H1 (cell line): ENCODE results near the gene OVCA2. TPM values are rescaled to one million over a fixed set of nuclear protein-coding genes. Genes with fewer than 3 reads are reported as not detected.

ENCODE experiments used
- CTCF ChIA-PET: fragments of 300-600 bp; sonication (Branson Sonifier 250); formaldehyde crosslinking; loops from one replicate; lab custom pipeline; 2021; ENCODE audit not compliant: partially characterized antibody; lab: Charles Lee
- POLR2A ChIA-PET: fragments of 300-600 bp; sonication (Branson Sonifier 250); formaldehyde crosslinking; loops from one replicate; lab custom pipeline; 2021; ENCODE audit warnings: inconsistent platforms; ENCODE audit not compliant: partially characterized antibody; lab: Charles Lee
- DNase-seq, 2 experiments: peaks; one replicate each; pipeline versions ENCODE4 v3.0.0 to v3.0.0-alpha.2; 2010 to 2022; ENCODE audit warnings: low spot score in 2 of 2, low read depth in 1 of 2, mixed read lengths in 1 of 2
- FAIRE-seq: peaks from 2 replicates; lab custom pipeline; 2011; peaks lifted over from hg19 to GRCh38; lab: Jason Lieb, UNC
- H2AFZ ChIP-seq: 2 replicates; pipeline ENCODE4 v1.8.1; 2012; ENCODE audit warnings: low read length, inconsistent platforms
- H2AK5ac ChIP-seq: 2 replicates; pipeline ENCODE4 v1.6.1; 2013; ENCODE audit warnings: low read depth, low read length
- H2BK120ac ChIP-seq: replicated peaks from 2 replicates; pipeline ENCODE3; 2013; ENCODE audit warnings: low read depth, low read length, inconsistent platforms
- H2BK12ac ChIP-seq: 2 replicates; pipeline ENCODE4 v1.6.1; 2013; ENCODE audit warnings: low read depth, low read length
- H2BK15ac ChIP-seq: 2 replicates; pipeline ENCODE4 v1.6.1; 2013; ENCODE audit warnings: low read length
- H2BK20ac ChIP-seq: 2 replicates; pipeline ENCODE4 v1.6.1; 2013; ENCODE audit warnings: low read length
- H2BK5ac ChIP-seq: 2 replicates; pipeline ENCODE4 v1.6.1; 2013; ENCODE audit warnings: low read depth, low read length
- H3K14ac ChIP-seq: 2 replicates; pipeline ENCODE4 v1.6.1; 2013; ENCODE audit warnings: inconsistent platforms; ENCODE audit not compliant: insufficient read length
- H3K18ac ChIP-seq: 2 replicates; pipeline ENCODE4 v1.6.1; 2013; ENCODE audit warnings: low read length; ENCODE audit errors: extremely low read depth
- H3K23ac ChIP-seq: 2 replicates; pipeline ENCODE4 v1.6.1; 2013; ENCODE audit warnings: inconsistent platforms; ENCODE audit not compliant: insufficient read length
- H3K23me2 ChIP-seq: 2 replicates; pipeline ENCODE4 v1.6.1; 2013; ENCODE audit warnings: low read depth, low read length
- H3K27ac ChIP-seq: 2 replicates; pipeline ENCODE4 v1.6.1; 2011; ENCODE audit warnings: low read depth, low read length, inconsistent platforms
- H3K27me3 ChIP-seq, 4 experiments: replicated peaks in 1 of 4; 1 replicate in 1 of 4; 2 replicates in 3 of 4; pipeline versions ENCODE4 v1.6.1 to v1.8.1; 2011 to 2013; ENCODE audit warnings: low read length in 3 of 4, mild to moderate bottlenecking in 3 of 4, inconsistent platforms in 2 of 4, mixed read lengths in 2 of 4, moderate library complexity in 1 of 4; ENCODE audit not compliant: control insufficient read depth in 3 of 4, insufficient read depth in 3 of 4; ENCODE audit errors: extremely low read depth in 1 of 4
- H3K36me3 ChIP-seq, 4 experiments: 2 replicates each; pipeline versions ENCODE4 v1.6.1 to v1.8.1; 2011 to 2013; ENCODE audit warnings: mild to moderate bottlenecking in 4 of 4, low read length in 3 of 4, moderate library complexity in 2 of 4, control low read depth in 1 of 4, inconsistent platforms in 1 of 4; ENCODE audit not compliant: insufficient read depth in 4 of 4, control insufficient read depth in 2 of 4
- H3K4ac ChIP-seq: replicated peaks from 2 replicates; pipeline ENCODE3; 2013; ENCODE audit warnings: low read length, low read depth, mixed read lengths, inconsistent platforms; ENCODE audit not compliant: insufficient read length
- H3K4me1 ChIP-seq, 4 experiments: replicated peaks in 1 of 4; 1 replicate in 1 of 4; 2 replicates in 3 of 4; pipeline versions ENCODE4 v1.6.1 to v1.8.1; 2011 to 2013; ENCODE audit warnings: low read length in 3 of 4, inconsistent platforms in 2 of 4, mixed read lengths in 1 of 4; ENCODE audit not compliant: insufficient read depth in 4 of 4, control insufficient read depth in 3 of 4
- H3K4me2 ChIP-seq, 2 experiments: 2 replicates each; pipeline versions ENCODE4 v1.6.1 to v1.8.1; 2011 to 2013; ENCODE audit warnings: low read depth in 2 of 2, low read length in 2 of 2, control low read depth in 1 of 2, inconsistent platforms in 1 of 2, mild to moderate bottlenecking in 1 of 2; ENCODE audit not compliant: insufficient read depth in 1 of 2
- H3K4me3 ChIP-seq, 4 experiments: fragments of 200-600, 300-600 bp in 1 of 4; sonication (generic), shearing (Covaris generic), sonication (Bioruptor Twin) in 1 of 4; 2 replicates each; pipeline versions ENCODE4 v1.5.1 to v1.8.1; 2011 to 2016; ENCODE audit warnings: low read length in 4 of 4, low read depth in 3 of 4, control low read depth in 2 of 4, inconsistent platforms in 2 of 4, mild to moderate bottlenecking in 2 of 4, mixed read lengths in 1 of 4, moderate library complexity in 1 of 4; ENCODE audit not compliant: insufficient read depth in 2 of 4; ENCODE audit errors: extremely low read depth in 1 of 4
- H3K56ac ChIP-seq: replicated peaks from 2 replicates; pipeline ENCODE3; 2013; ENCODE audit warnings: low read depth, mild to moderate bottlenecking, mixed read lengths, low read length, inconsistent platforms; ENCODE audit not compliant: insufficient read length
- H3K79me1 ChIP-seq: 2 replicates; pipeline ENCODE4 v1.6.1; 2013; ENCODE audit warnings: low read depth, low read length, control low read depth
- H3K79me2 ChIP-seq, 2 experiments: 2 replicates each; pipeline versions ENCODE4 v1.6.1 to v1.8.1; 2012 to 2013; ENCODE audit warnings: low read length in 2 of 2, mild to moderate bottlenecking in 2 of 2, inconsistent platforms in 1 of 2; ENCODE audit not compliant: insufficient read depth in 2 of 2, control insufficient read depth in 1 of 2
- H3K9ac ChIP-seq, 4 experiments: replicated peaks in 1 of 4; 1 replicate in 1 of 4; 2 replicates in 3 of 4; pipeline versions ENCODE4 v1.6.1 to v1.8.1; 2011 to 2013; ENCODE audit warnings: low read depth in 3 of 4, low read length in 3 of 4, control low read depth in 2 of 4, mild to moderate bottlenecking in 2 of 4, moderate library complexity in 2 of 4, inconsistent platforms in 1 of 4; ENCODE audit errors: extremely low read depth in 1 of 4
- H3K9me3 ChIP-seq, 2 experiments: 2 replicates each; pipeline versions ENCODE4 v1.6.1 to v1.8.1; 2012 to 2013; ENCODE audit warnings: mild to moderate bottlenecking in 2 of 2, moderate library complexity in 2 of 2, control low read depth in 1 of 2, inconsistent platforms in 1 of 2, low read depth in 1 of 2, low read length in 1 of 2, mixed read lengths in 1 of 2; ENCODE audit not compliant: insufficient read depth in 2 of 2
- H4K20me1 ChIP-seq, 2 experiments: replicated peaks in 1 of 2; 2 replicates each; pipeline versions ENCODE3 to v1.8.1; 2011 to 2013; ENCODE audit warnings: inconsistent platforms in 2 of 2, low read length in 2 of 2, mild to moderate bottlenecking in 1 of 2; ENCODE audit not compliant: insufficient read depth in 2 of 2, control insufficient read depth in 1 of 2
- H4K5ac ChIP-seq: 2 replicates; pipeline ENCODE4 v1.6.1; 2013; ENCODE audit warnings: low read length, low read depth, mixed read lengths, inconsistent platforms; ENCODE audit not compliant: insufficient read length
- H4K8ac ChIP-seq: 2 replicates; pipeline ENCODE4 v1.8.0; 2013; ENCODE audit warnings: mild to moderate bottlenecking, moderate library complexity, low read length, inconsistent platforms; ENCODE audit not compliant: insufficient read depth; ENCODE audit errors: extremely low read depth
- H4K91ac ChIP-seq: replicated peaks from 2 replicates; pipeline ENCODE3; 2013; ENCODE audit warnings: low read length, mixed read lengths, inconsistent platforms; ENCODE audit not compliant: insufficient read length
- BRCA1 ChIP-seq: IDR thresholded peaks from 2 replicates; pipeline ENCODE4 v1.6.1; 2012; ENCODE audit warnings: low read depth, low read length, improper control_type of control experiment
- POLR2AphosphoS5 ChIP-seq: IDR thresholded peaks from 2 replicates; pipeline ENCODE4 v1.6.1; 2011; ENCODE audit warnings: low read depth, low read length
- WGBS, 2 experiments: shearing (Covaris generic) in 1 of 2; methylation state at CpG; one replicate each; pipeline versions ENCODE4 v1.1.6 to v1.1.7; 2013 to 2015; ENCODE audit warnings: low lambda C conversion rate in 2 of 2, mixed read lengths in 2 of 2, inconsistent platforms in 1 of 2, low coverage in 1 of 2, missing lambda C conversion rate in 1 of 2; ENCODE audit not compliant: insufficient replicate concordance in 2 of 2, insufficient coverage in 1 of 2, insufficient read length in 1 of 2; ENCODE audit errors: extremely low coverage in 1 of 2, missing lambda C conversion rate in 1 of 2; 5-methylcytosine and 5-hydroxymethylcytosine counted together
- polyA plus RNA-seq, 7 experiments: library from polyadenylated mRNA; depleted of rRNA in 3 of 7; stranded (reverse) in 5 of 7; unstranded in 2 of 7; fragments of >200 nt in 5 of 7; fragments of 200-250 nt in 2 of 7; gene quantifications; 1 replicate in 5 of 7; 2 replicates in 1 of 7; 4 replicates in 1 of 7; pipeline versions ENCODE4 v1.2.1 to v1.2.3, GENCODE V29; 2011 to 2013; ENCODE audit warnings: missing spikeins in 2 of 7, mixed read lengths in 2 of 7
- total RNA-seq: library from RNA; stranded (reverse); fragmentation: NEBNext Ultra II Directional; extraction: Animal tissue kit (Norgen Biotek cat#: 25700); gene quantifications from 2 replicates; pipeline ENCODE4 v1.2.1, GENCODE V29; 2021

Gene OVCA2
- total and polyA plus RNA-seq, 2 of the 8 experiments (the other 6 are each of a cell fraction or from before 2014, with no cell fraction given): 15.3 to 37.0 TPM

GRCh38 chr17:2068519-2069051, 26.8 kb downstream of the OVCA2 start:
- Histone ChIP-seq H3K9ac (no peak overlapping the region; a peak in 1 of 7 replicates), H2AFZ (no peak overlapping the region), H2AK5ac (no peak overlapping the region), H4K91ac (no peak overlapping the region), H3K4me2 (no peak overlapping the region), H3K4ac (no peak overlapping the region), H2BK15ac (no peak overlapping the region), H3K27ac (no peak overlapping the region), H2BK20ac (no peak overlapping the region), H2BK12ac (no peak overlapping the region), H3K18ac (no peak overlapping the region), H2BK120ac (no peak overlapping the region), H3K56ac (no peak overlapping the region), H4K5ac (no peak overlapping the region), H3K27me3 (no peaks in the 10 kb centered on the region), H2BK5ac (no peak overlapping the region), H3K4me1 (peaks cover 0 to 13% (median 6%) of the 10 kb centered on the region in 4 experiments; a peak in 6 of 7 replicates), H3K23me2 (no peaks in the 10 kb centered on the region), H3K79me1 (no peaks in the 10 kb centered on the region), H3K4me3 (no peak overlapping the region), H4K8ac (no peak overlapping the region; the same call in 1 of the 2 replicates), H3K9me3 (no peaks in the 10 kb centered on the region), H3K14ac (no peak overlapping the region), H4K20me1 (peaks cover 5 to 9% of the 10 kb centered on the region in 2 experiments), H3K23ac (no peak overlapping the region), H3K36me3 (peaks cover 0 to 4% (median 0%) of the 10 kb centered on the region in 4 experiments; a peak in 1 of 8 replicates), H3K79me2 (no peaks in the 10 kb centered on the region)
- POLR2A ChIA-PET: interaction anchor here (1.4 to 1.9 kb wide), 2 partner anchors 10 to 176 kb away, joined by 4 read pairs; no protein-coding TSS in a partner anchor
- 90% methylated on average over 15 of the region's 15 CpGs; no CpG with 5 or more reads in 1 of the 2 experiments for WGBS, 2 experiments
- CTCF ChIA-PET: interaction anchor here (0.9 to 11.7 kb wide), 17 partner anchors 11 to 219 kb away, joined by 3 to 122 read pairs (median 4); partner anchors contain the start of gene HIC1
- FAIRE-seq (no peak), DNase-seq (no peak)
- TF ChIP-seq POLR2AphosphoS5 (no peak), BRCA1 (no peak)
